IMR-90 (cell line): ENCODE data around the gene TRAPPC3L.

ENCODE experiments used
- CHD1 ChIP-seq: IDR thresholded peaks from 2 replicates; pipeline ENCODE4 v1.6.1; 2012; ENCODE audit warnings: low read depth, low read length, improper control_type of control experiment
- MXI1 ChIP-seq: IDR thresholded peaks from 2 replicates; pipeline ENCODE4 v1.6.1; 2012; ENCODE audit warnings: low read depth, mild to moderate bottlenecking, low read length, moderate library complexity, borderline replicate concordance
- POLR2A ChIP-seq: IDR thresholded peaks from 2 replicates; pipeline ENCODE4 v1.6.1; 2012; ENCODE audit warnings: mild to moderate bottlenecking, low read depth, low read length
- TF ChIP-seq, protein P1 (sequence below): conservative IDR thresholded peaks from 2 replicates; pipeline ENCODE4 v1.5.1; 2012; ENCODE audit warnings: mild to moderate bottlenecking, low read depth, low read length, improper control_type of control experiment
- TF ChIP-seq, protein P2 (sequence below): fragments of 150-350 bp; IDR thresholded peaks from 2 replicates; pipeline ENCODE4 v1.6.1; 2016; ENCODE audit warnings: low read depth, mild to moderate bottlenecking, low read length, moderate library complexity, borderline replicate concordance
- TF ChIP-seq, protein P3 (sequence below): fragments of 150-350 bp; IDR thresholded peaks from 2 replicates; pipeline ENCODE4 v1.6.1; 2017; ENCODE audit warnings: mild to moderate bottlenecking, antibody characterized with exemption, low read length, low read depth

DNA sequence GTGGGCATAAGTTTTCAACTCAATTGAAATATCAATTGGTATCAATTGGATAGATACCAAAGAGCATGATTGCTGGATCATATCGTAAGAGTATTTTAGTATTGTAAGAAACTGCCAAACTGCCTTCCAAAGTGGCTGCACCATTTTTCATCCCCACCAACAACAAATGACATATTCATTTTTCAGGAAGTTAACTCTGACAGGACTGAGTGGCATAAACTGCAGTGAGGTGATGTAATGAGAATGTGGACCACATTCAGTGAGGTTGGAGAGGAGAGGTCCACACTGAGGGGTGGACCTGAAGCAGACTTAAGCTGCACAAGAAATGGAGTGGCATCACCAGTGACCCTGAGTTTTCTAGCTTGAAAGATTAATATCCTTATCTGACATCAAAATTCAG is 95.9 kb downstream of the TRAPPC3L start:
- TF ChIP-seq POLR2A (no peak), CHD1 (no peak), MXI1 (no peak)
- TF ChIP-seq, protein P1, sequence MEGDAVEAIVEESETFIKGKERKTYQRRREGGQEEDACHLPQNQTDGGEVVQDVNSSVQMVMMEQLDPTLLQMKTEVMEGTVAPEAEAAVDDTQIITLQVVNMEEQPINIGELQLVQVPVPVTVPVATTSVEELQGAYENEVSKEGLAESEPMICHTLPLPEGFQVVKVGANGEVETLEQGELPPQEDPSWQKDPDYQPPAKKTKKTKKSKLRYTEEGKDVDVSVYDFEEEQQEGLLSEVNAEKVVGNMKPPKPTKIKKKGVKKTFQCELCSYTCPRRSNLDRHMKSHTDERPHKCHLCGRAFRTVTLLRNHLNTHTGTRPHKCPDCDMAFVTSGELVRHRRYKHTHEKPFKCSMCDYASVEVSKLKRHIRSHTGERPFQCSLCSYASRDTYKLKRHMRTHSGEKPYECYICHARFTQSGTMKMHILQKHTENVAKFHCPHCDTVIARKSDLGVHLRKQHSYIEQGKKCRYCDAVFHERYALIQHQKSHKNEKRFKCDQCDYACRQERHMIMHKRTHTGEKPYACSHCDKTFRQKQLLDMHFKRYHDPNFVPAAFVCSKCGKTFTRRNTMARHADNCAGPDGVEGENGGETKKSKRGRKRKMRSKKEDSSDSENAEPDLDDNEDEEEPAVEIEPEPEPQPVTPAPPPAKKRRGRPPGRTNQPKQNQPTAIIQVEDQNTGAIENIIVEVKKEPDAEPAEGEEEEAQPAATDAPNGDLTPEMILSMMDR: no peak
- TF ChIP-seq, protein P2, sequence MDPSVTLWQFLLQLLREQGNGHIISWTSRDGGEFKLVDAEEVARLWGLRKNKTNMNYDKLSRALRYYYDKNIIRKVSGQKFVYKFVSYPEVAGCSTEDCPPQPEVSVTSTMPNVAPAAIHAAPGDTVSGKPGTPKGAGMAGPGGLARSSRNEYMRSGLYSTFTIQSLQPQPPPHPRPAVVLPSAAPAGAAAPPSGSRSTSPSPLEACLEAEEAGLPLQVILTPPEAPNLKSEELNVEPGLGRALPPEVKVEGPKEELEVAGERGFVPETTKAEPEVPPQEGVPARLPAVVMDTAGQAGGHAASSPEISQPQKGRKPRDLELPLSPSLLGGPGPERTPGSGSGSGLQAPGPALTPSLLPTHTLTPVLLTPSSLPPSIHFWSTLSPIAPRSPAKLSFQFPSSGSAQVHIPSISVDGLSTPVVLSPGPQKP: no peak
- TF ChIP-seq, protein P3, sequence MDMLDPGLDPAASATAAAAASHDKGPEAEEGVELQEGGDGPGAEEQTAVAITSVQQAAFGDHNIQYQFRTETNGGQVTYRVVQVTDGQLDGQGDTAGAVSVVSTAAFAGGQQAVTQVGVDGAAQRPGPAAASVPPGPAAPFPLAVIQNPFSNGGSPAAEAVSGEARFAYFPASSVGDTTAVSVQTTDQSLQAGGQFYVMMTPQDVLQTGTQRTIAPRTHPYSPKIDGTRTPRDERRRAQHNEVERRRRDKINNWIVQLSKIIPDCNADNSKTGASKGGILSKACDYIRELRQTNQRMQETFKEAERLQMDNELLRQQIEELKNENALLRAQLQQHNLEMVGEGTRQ: no peak
